ENCODE results near the gene VILL. TPM values are rescaled to one million over a fixed set of nuclear protein-coding genes. Genes with fewer than 3 reads are reported as not detected.

Gene VILL
- total RNA-seq, 1 experiment from 2014 or later = 5.7 TPM

- Histone ChIP-seq H3K36me3 (ENCODE audit: control insufficient read depth, insufficient read depth, low read length) (no peaks in the 10 kb centered on the region), H3K27ac (ENCODE audit: low read length) (peak overlapping the region; percentile 85), H3K4me3 (ENCODE audit: low read depth in 2 of 2, low read length in 2 of 2) (peak overlapping the region; percentile 58 to 64), H3K27me3 (ENCODE audit: control insufficient read depth, insufficient read depth, low read length) (no peaks in the 10 kb centered on the region), H3K4me1 (ENCODE audit: control insufficient read depth, insufficient read depth, low read length) (0 out of 2 replicates have a peak, but pooled peaks cover 7% of the 10 kb centered on the region), H3K9me3 (ENCODE audit: control insufficient read depth, insufficient read depth, low read depth, low read length) (no peaks in the 10 kb centered on the region)
- intact Hi-C loops (cut with micrococcal nuclease; ENCODE audit: unreplicated experiment) = no loop called here
- POLR2A ChIA-PET = no interaction called here
- in situ Hi-C loops (cut with HindIII; ENCODE audit: low pct_unique_long_range_greater_than_20kb, low sequenced_read_pairs) = no loop called here
- ATAC-seq = peak; percentile 79
- no peak for TF ChIP-seq TCF7L2 (IDR thresholded peaks at IDR 0.05; ENCODE audit: low read depth, low read length)
- no peak for TF ChIP-seq CTCF (IDR thresholded peaks at IDR 0.05)
- no peak; the same call in 1 of the 2 replicates for TF ChIP-seq POLR2AphosphoS5 (IDR thresholded peaks at IDR 0.05; ENCODE audit: low read depth, low read length)
- TF ChIP-seq SIN3A (IDR thresholded peaks at IDR 0.05; ENCODE audit: borderline replicate concordance, insufficient read depth, low read depth, low read length) = no peak
- no peak for TF ChIP-seq REST (IDR thresholded peaks at IDR 0.05; ENCODE audit: insufficient read depth in 1 of 2, low read depth in 2 of 2, low read length in 1 of 2)
- no peak for DNase-seq (ENCODE audit: low read depth, low spot score)
- CTCF ChIA-PET = no interaction called here
- TSS peak; percentile 75 for BruUV-seq (replicated peaks)
Measured at GRCh38 chr3:37993820-37994638, 3.4 kb downstream of the VILL start.

GRCh38 chr3:37994639-37994972 lies 4.0 kb downstream of the VILL start:
- BruUV-seq (replicated peaks) = no TSS peak
- intact Hi-C loops (cut with micrococcal nuclease; ENCODE audit: unreplicated experiment) = no loop called here
- Histone ChIP-seq H3K36me3 (ENCODE audit: control insufficient read depth, insufficient read depth, low read length) (no peaks in the 10 kb centered on the region), H3K4me3 (ENCODE audit: low read depth in 2 of 2, low read length in 2 of 2) (peak overlapping the region; percentile 58 to 64), H3K27ac (ENCODE audit: low read length) (peak overlapping the region; percentile 85), H3K4me1 (ENCODE audit: control insufficient read depth, insufficient read depth, low read length) (0 out of 2 replicates have a peak, but pooled peaks cover 7% of the 10 kb centered on the region), H3K9me3 (ENCODE audit: control insufficient read depth, insufficient read depth, low read depth, low read length) (no peaks in the 10 kb centered on the region), H3K27me3 (ENCODE audit: control insufficient read depth, insufficient read depth, low read length) (no peaks in the 10 kb centered on the region)
- ATAC-seq (no peak), DNase-seq (ENCODE audit: low read depth, low spot score) (no peak)
- ChIA-PET CTCF (no interaction called here), POLR2A (no interaction called here)
- TF ChIP-seq TCF7L2 (IDR thresholded peaks at IDR 0.05; ENCODE audit: low read depth, low read length) (no peak), REST (IDR thresholded peaks at IDR 0.05; ENCODE audit: insufficient read depth in 1 of 2, low read depth in 2 of 2, low read length in 1 of 2) (no peak), POLR2AphosphoS5 (IDR thresholded peaks at IDR 0.05; ENCODE audit: low read depth, low read length) (no peak), CTCF (IDR thresholded peaks at IDR 0.05) (no peak), SIN3A (IDR thresholded peaks at IDR 0.05; ENCODE audit: borderline replicate concordance, insufficient read depth, low read depth, low read length) (no peak)
- in situ Hi-C loops (cut with HindIII; ENCODE audit: low pct_unique_long_range_greater_than_20kb, low sequenced_read_pairs) = no loop called here

Data from Panc1 (cell line).